Bronchial epithelial cell (primary cell): ENCODE data around the gene OR4S1. TPM values are rescaled to one million over a fixed set of nuclear protein-coding genes. Genes with fewer than 3 reads are reported as not detected.
"Not testable (repeated sequence)": the region's sequence is repeated elsewhere in the genome, so short reads cannot be mapped to it uniquely, and the experiment has no call there.

Source experiments
- DNase-seq: peaks from one replicate; pipeline ENCODE4 v3.0.0-alpha.2; 2010; ENCODE audit warnings: low read depth
- FAIRE-seq: peaks from 2 replicates; lab custom pipeline; 2011; peaks lifted over from hg19 to GRCh38; lab: Jason Lieb, UNC
- H3K27me3 ChIP-seq: 2 replicates; pipeline ENCODE4 v1.5.1; 2011; ENCODE audit warnings: low read length; ENCODE audit not compliant: control insufficient read depth, insufficient read depth
- H3K36me3 ChIP-seq: 2 replicates; pipeline ENCODE4 v1.5.1; 2011; ENCODE audit warnings: low read length; ENCODE audit not compliant: control insufficient read depth, insufficient read depth
- H3K4me3 ChIP-seq: 2 replicates; pipeline ENCODE4 v1.5.1; 2011; ENCODE audit warnings: mild to moderate bottlenecking, low read depth, low read length, control low read depth
- CTCF ChIP-seq: IDR thresholded peaks from 2 replicates; pipeline ENCODE4 v1.5.1; 2011; ENCODE audit warnings: mild to moderate bottlenecking, moderate library complexity, low read length, control low read depth, inconsistent platforms; ENCODE audit not compliant: insufficient read depth, severe bottlenecking
- total RNA-seq: library from RNA; depleted of rRNA; stranded (reverse); fragments of >200 nt; gene quantifications from 2 replicates; pipeline ENCODE4 v1.2.1, GENCODE V29; 2014

Gene OR4S1
- total RNA-seq, 1 donor from 2014 or later = not detected

DNA sequence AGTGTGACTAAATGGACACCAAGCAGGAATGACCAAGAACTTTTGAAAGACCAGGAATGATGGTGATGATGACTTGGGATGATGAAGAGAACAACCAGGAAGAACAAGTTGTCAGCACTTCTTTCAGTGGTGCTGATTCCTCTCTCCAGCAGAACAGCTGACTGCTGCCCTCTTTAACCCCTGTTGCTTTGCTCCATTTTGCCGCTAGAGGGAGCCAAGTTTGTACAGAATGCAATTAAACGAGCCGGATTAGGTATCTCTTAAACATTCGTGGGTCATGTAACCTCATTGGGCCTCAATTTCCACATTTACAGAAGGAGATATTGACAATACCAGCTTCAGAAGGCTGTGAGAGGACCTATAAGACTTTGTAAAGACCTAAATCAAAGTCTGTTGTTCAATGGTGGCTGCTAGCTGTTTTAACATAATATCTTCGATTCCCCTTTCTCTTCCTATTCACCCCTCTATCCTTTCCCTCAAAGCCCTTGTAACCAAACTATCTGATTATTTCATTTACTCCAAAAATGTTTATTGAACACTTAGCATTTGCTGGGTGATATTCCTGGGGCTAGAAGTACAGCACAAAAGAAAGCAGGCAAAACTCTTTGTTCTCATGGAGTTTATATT is 1.9 kb downstream of the OR4S1 start:
- DNase-seq = peak; percentile 38
- TF ChIP-seq CTCF = peak; percentile 78
- Histone ChIP-seq H3K4me3 (no peak overlapping the region), H3K36me3 (no peaks in the 10 kb centered on the region), H3K27me3 (no peaks in the 10 kb centered on the region)
- no peak for FAIRE-seq

DNA sequence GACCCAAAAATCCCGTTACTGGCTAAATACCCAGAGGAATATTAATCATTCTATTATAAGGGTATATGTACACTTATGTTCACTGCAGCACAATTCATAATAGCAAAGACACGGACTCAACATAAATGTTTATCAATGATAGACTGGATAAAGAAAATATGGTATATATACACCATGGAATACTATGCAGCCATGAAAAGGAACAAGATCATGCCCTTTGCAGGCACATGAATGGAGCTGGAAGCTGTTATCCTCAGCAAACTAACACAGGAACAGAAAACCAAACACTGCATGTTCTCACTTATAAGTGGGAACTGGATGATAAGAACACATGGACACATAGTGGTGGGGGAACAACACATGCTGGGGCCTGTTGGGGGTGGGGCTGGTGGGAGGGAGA is 7.6 kb downstream of the OR4S1 start:
- FAIRE-seq, H3K27me3 ChIP-seq, H3K36me3 ChIP-seq, H3K4me3 ChIP-seq, DNase-seq: not testable (repeated sequence)

DNA sequence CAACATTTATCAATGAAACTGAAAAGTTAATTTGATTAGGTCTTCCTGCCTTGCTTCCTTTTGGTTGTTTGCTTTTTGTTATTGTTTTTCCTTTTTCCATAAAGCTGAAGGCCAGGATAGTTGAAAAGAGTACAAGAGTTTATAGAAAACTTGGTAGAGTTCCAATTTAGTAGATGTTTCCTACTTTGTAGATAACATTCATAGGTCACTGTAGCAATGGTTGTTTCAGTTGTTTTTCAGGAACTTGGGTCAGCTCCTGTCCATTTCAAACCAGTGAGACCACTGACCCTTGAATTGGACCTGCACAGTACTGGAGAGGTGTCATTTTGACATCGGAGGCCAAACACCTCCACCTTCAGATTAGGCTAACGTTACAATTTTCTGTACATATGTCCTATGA is 13.8 kb downstream of the OR4S1 start:
- H3K27me3 ChIP-seq, H3K36me3 ChIP-seq, H3K4me3 ChIP-seq, DNase-seq: not testable (repeated sequence)
- peak; percentile 92 for FAIRE-seq

DNA sequence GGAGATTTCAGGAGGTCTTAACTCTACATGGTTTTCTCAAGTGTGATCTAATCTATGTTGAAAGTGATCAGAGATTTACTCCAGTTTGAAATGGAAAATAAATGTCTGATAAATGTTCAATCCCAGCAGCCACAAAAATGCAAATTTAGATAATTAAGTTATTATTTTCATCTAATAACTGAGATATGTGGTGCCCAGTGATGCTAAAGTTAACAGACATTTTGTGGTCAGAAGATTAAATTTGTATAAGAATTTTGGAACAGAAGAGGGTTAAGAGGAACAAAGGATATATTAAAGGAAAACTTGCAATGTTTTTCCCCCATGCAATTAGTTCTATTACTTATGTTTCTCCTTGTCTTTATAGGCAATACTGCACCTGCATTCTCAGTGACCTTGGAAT is 18.6 kb downstream of the OR4S1 start, which contains the start of gene OR4C3:
OR4C3 (plus strand) TSS at position 301 of the 400 bp plus-strand sequence. CDS start 102 bp downstream, outside the sequence.
- H3K36me3 ChIP-seq, FAIRE-seq, DNase-seq, H3K4me3 ChIP-seq, H3K27me3 ChIP-seq: not testable (repeated sequence)

GRCh38 chr11:48341466-48341865 is 35.4 kb downstream of the OR4S1 start:
- no peak for FAIRE-seq
- no peak for DNase-seq
- no peaks in the 10 kb centered on the region for H3K27me3 ChIP-seq
- H3K4me3 ChIP-seq = no peak overlapping the region
- H3K36me3 ChIP-seq = no peaks in the 10 kb centered on the region
- TF ChIP-seq CTCF = no peak

DNA sequence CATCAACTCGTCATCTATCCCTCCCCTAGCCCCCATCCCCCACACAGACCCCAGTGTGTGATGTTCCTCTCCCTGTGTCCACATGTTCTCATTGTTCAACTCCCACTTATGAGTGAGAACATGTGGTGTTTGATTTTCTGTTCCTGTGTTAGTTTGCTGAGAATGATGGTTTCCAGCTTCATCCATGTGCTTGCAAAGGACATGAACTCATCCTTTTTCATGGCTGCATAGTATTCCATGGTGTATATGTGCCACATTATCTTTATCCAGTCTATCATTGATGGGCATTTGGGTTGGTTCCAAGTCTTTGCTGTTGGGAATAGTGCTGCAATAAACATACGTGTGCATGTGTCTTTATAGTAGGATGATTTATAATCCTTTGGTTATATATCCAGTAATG is 36.5 kb downstream of the OR4S1 start:
- H3K4me3 ChIP-seq, H3K27me3 ChIP-seq, FAIRE-seq, H3K36me3 ChIP-seq, DNase-seq: not testable (repeated sequence)

GRCh38 chr11:48346286-48346685 is 40.3 kb downstream of the OR4S1 start:
- FAIRE-seq = not testable (repeated sequence)

DNA sequence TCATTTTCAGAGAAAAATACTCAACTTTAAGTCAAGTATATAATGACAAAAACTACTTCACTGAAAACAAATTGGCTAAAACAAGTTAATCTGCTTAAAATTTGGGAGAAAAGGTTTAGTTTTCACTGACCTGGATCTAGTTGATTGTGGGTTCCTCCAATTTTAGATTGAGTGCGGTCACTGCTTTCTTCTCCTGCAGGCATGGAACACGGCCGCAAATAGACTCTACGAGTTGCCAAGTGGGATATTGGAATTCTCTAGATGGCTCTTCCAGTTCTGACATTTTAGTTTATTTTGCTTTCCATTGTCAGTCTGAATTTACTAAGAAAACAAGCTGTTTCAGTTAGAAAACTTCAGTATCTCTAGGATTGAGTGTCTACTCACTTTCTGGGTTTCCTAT is 48.0 kb downstream of the OR4S1 start:
- no peak for TF ChIP-seq CTCF
- DNase-seq = no peak
- Histone ChIP-seq H3K27me3 (no peaks in the 10 kb centered on the region), H3K4me3 (no peak overlapping the region), H3K36me3 (no peaks in the 10 kb centered on the region)
- no peak for FAIRE-seq

More at GRCh38 chr11:48346286-48346685, 40.3 kb downstream of the OR4S1 start:
- not testable (repeated sequence) for H3K4me3 ChIP-seq, DNase-seq, H3K36me3 ChIP-seq, H3K27me3 ChIP-seq
